Activated CD4-positive, alpha-beta memory T cell treated with anti-CD3 and anti-CD28 coated beads for 36 hours (primary cell): ENCODE data around the gene ADM5. TPM values are rescaled to one million over a fixed set of nuclear protein-coding genes. Genes with fewer than 3 reads are reported as not detected.
A peak's percentile ranks its signal among the peaks of the same experiment; 100 is the strongest.

Experiments
- CTCF ChIA-PET: fragments of 350-600 bp; sonication (Branson Sonifier 250); formaldehyde crosslinking; loops from one replicate; lab custom pipeline; 2021; ENCODE audit warnings: antibody characterized with exemption, inconsistent platforms; lab: Charles Lee
- POLR2A ChIA-PET: fragments of 350-600 bp; sonication (Branson Sonifier 250); formaldehyde crosslinking; loops from one replicate; lab custom pipeline; 2021; ENCODE audit warnings: antibody characterized with exemption; lab: Charles Lee
- DNase-seq: peaks from one replicate; pipeline ENCODE4 v3.0.0-alpha.2; 2020
- H3K27ac Mint-ChIP-seq: one replicate; pipeline ENCODE4 v1.8.0; 2021; ENCODE audit warnings: mixed read lengths
- H3K27me3 Mint-ChIP-seq: one replicate; pipeline ENCODE4 v1.8.0; 2021; ENCODE audit warnings: mixed read lengths
- H3K36me3 Mint-ChIP-seq: one replicate; pipeline ENCODE4 v1.8.0; 2021; ENCODE audit warnings: mixed read lengths
- H3K4me1 Mint-ChIP-seq: one replicate; pipeline ENCODE4 v1.8.0; 2021; ENCODE audit warnings: low read depth, mixed read lengths
- H3K4me3 Mint-ChIP-seq: one replicate; pipeline ENCODE4 v1.8.0; 2021; ENCODE audit warnings: mild to moderate bottlenecking, mixed read lengths
- H3K9me3 Mint-ChIP-seq: one replicate; pipeline ENCODE4 v1.8.0; 2021; ENCODE audit warnings: mixed read lengths
- intact Hi-C: fragments of 100-400 bp; cut with micrococcal nuclease; formaldehyde crosslinking; loops from one replicate; pipeline ENCODE4 v1.15.1; 2023
- total RNA-seq, 2 experiments: library from RNA; stranded (reverse); gene quantifications; one replicate each; pipeline ENCODE4 v1.2.3, GENCODE V29; 2021

The ADM5 gene, protein sequence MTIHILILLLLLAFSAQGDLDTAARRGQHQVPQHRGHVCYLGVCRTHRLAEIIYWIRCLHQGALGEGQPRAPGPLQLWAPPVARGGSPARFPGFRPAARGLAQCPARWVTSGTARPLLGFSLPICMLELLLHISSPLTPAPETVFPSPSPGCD
- 1 to 10 TPM; 2.9 to 3.0 TPM for total RNA-seq

GRCh38 chr19:49689133-49690078, at the start of gene ADM5:
Gene ADM5 (plus strand): TSS chr19:49689594. CDS start chr19:49689838, 244 bp downstream.
- Mint-ChIP-seq H3K27me3 (peaks cover 15% of the 10 kb centered on the region), H3K27ac (no peak within 1 kb of the TSS), H3K4me3 (peak within 1 kb of the TSS; percentile 75), H3K36me3 (peaks cover 33% of the 10 kb centered on the region), H3K4me1 (peaks cover 16% of the 10 kb centered on the region), H3K9me3 (no peaks in the 10 kb centered on the region)
- CTCF ChIA-PET: interaction anchor here (0.6 to 1.6 kb wide), 3 partner anchors 13 to 888 kb away, joined by 3 read pairs; no protein-coding TSS in a partner anchor
- POLR2A ChIA-PET: interaction anchor here (2.0 kb wide), 1 partner anchor 12 kb away, joined by 6 read pairs; the partner anchor contains the start of gene PRMT1
- intact Hi-C loops: no loop called here
- peak; percentile 54 for DNase-seq

- H3K27me3 Mint-ChIP-seq: no peaks in the 10 kb centered on the region
- peaks cover 8% of the 10 kb centered on the region for H3K36me3 Mint-ChIP-seq
- H3K4me1 Mint-ChIP-seq: peaks cover 50% of the 10 kb centered on the region
- intact Hi-C loops: loop anchor here (1.0 to 2.0 kb wide), 8 partner anchors 24 to 226 kb away; partner anchors contain the start of genes AP2A1, NOSIP, PNKP and PTOV1
- no peaks in the 10 kb centered on the region for H3K9me3 Mint-ChIP-seq
- ChIA-PET POLR2A (interaction anchor here (0.5 to 3.4 kb wide), 12 partner anchors 25 to 257 kb away, joined by 3 to 48 read pairs (median 6); partner anchors contain the start of genes AP2A1, BCL2L12, FUZ and IL4I1), CTCF (interaction anchor here (0.7 to 1.6 kb wide), 9 partner anchors 24 to 94 kb away, joined by 3 to 7 read pairs (median 5); partner anchors contain the start of genes PRMT1 and PRR12)
- DNase-seq: peak; percentile 100
- H3K27ac Mint-ChIP-seq: peak within 1 kb of the TSS; percentile 100
- H3K4me3 Mint-ChIP-seq: peak within 1 kb of the TSS; percentile 99
These were observed 49.1 kb upstream of the ADM5 start, which contains the start of gene RRAS for GRCh38 chr19:49640113-49640898. Gene RRAS (minus strand): TSS chr19:49640143. CDS start chr19:49640098, 45 bp downstream.

DNA sequence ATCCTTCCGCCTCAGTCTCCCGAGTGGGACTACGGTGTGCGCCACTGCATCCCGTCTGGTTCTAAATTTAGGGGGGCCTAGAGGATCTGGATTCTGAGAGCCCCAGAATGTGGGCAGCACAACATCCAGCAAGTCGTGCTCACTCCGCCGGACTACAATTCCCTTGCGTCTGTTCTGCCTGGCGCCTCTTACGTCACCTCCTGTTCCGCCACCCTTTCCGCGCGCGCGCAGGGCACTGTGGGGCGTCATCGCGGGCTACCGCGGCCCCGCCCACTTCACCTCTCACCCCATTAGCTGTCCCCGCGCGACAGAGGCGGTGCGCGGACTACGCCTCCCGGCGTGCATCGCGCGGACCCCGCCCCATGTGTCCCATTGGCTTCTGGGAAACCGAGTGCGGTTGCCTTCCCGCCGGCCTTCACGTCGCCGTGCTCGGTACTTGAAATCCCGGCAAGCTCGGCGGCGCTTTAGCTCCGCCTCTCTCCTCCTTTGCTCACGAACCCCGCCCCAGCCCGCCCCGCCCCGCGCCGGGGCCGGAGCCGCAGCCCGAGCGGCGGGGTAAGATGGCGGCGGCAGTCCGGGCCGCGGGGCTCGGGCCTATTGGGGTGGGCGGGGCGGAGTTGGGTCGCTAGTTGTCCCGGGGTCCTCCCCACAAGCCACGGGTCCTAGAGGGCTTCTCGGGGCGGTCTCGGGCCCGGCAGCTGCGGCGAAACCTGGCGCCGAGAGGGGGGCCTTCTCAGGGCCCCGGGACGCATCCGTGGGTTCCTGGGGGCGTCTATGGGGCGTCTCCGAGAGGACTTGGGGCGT, 47.5 kb upstream of the ADM5 start, which contains the start of gene SCAF1:
SCAF1 (plus strand) TSS at position 522 of the 804 bp plus-strand sequence. CDS start 2,818 bp downstream, outside the sequence.
- no peaks in the 10 kb centered on the region for H3K27me3 Mint-ChIP-seq
- POLR2A ChIA-PET: interaction anchor here (0.6 to 3.4 kb wide), 5 partner anchors 22 to 52 kb away, joined by 3 to 48 read pairs (median 10); partner anchors contain the start of genes PRMT1 and PRR12

DNA sequence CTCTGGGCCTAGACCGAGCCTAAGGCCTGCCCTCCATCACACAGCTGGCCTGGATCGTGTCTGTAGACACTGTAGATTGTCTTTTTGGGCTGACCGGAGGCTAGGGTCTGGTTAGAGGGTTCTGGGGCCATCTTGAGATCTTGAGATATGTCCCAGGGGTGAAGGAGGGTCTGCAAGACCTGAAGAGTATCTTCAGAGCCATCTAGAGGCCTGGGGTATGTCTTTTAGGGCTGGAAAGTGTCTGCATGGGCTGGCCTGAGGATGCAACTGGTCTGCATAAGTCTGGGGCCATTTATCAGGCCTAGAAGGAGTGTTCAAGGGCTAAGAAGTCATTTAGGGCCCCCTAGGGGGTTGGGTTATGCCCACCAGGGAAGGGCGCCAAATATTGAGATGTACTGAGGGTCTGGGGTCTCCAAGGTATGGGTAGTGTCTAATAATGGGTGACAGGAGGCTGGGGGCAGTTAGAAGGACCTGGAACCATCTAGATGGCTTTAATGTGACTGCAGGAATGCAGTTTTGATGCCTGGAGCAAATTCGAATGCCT, 46.8 kb upstream of the ADM5 start:
- Mint-ChIP-seq H3K4me3 (peak overlapping the region; percentile 99), H3K4me1 (peaks cover 50% of the 10 kb centered on the region)

More for the DNA sequence above, 47.5 kb upstream of the ADM5 start, which contains the start of gene SCAF1:
- intact Hi-C loops: loop anchor here (1.0 to 2.0 kb wide), 5 partner anchors 125 to 234 kb away; partner anchors contain the start of genes ALDH16A1, AP2A1, PNKP and PTOV1
- Mint-ChIP-seq H3K36me3 (peaks cover 12% of the 10 kb centered on the region), H3K27ac (peak within 1 kb of the TSS; percentile 100), H3K4me1 (peaks cover 47% of the 10 kb centered on the region), H3K9me3 (no peaks in the 10 kb centered on the region), H3K4me3 (peak within 1 kb of the TSS; percentile 99)
- peak; percentile 100 for DNase-seq
- CTCF ChIA-PET: interaction anchor here (0.7 to 3.2 kb wide), 5 partner anchors 30 to 39 kb away, joined by 3 to 26 read pairs (median 4); partner anchors contain the start of gene PRMT1

GRCh38 chr19:49643466-49643865, 45.9 kb upstream of the ADM5 start:
- DNase-seq: peak; percentile 60
- Mint-ChIP-seq H3K27ac (peak overlapping the region; percentile 68), H3K27me3 (no peaks in the 10 kb centered on the region), H3K36me3 (peaks cover 12% of the 10 kb centered on the region), H3K4me1 (peaks cover 44% of the 10 kb centered on the region), H3K4me3 (peak overlapping the region; percentile 99), H3K9me3 (no peaks in the 10 kb centered on the region)
- intact Hi-C loops: loop anchor here (2.0 kb wide), 1 partner anchor 191 kb away; the partner anchor contains the start of gene ALDH16A1
- POLR2A ChIA-PET: interaction anchor here (0.7 to 3.0 kb wide), 6 partner anchors 12 to 34 kb away, joined by 3 to 20 read pairs (median 5); no protein-coding TSS in a partner anchor
- CTCF ChIA-PET: interaction anchor here (0.8 to 3.2 kb wide), 6 partner anchors 20 to 170 kb away, joined by 3 to 26 read pairs (median 4); partner anchors contain the start of gene FUZ

More for the DNA sequence above, 46.8 kb upstream of the ADM5 start:
- CTCF ChIA-PET: interaction anchor here (0.6 to 3.2 kb wide), 6 partner anchors 29 to 407 kb away, joined by 3 to 26 read pairs (median 4); partner anchors contain the start of gene PRMT1
- intact Hi-C loops: loop anchor here (1.0 to 2.0 kb wide), 2 partner anchors 190 to 234 kb away; partner anchors contain the start of gene ALDH16A1
- DNase-seq: no peak
- Mint-ChIP-seq H3K27me3 (no peaks in the 10 kb centered on the region), H3K9me3 (no peaks in the 10 kb centered on the region), H3K36me3 (peaks cover 12% of the 10 kb centered on the region), H3K27ac (peak overlapping the region; percentile 90)
- POLR2A ChIA-PET: interaction anchor here (1.2 to 3.4 kb wide), 5 partner anchors 22 to 52 kb away, joined by 4 to 48 read pairs (median 10); partner anchors contain the start of genes PRMT1 and PRR12

DNA sequence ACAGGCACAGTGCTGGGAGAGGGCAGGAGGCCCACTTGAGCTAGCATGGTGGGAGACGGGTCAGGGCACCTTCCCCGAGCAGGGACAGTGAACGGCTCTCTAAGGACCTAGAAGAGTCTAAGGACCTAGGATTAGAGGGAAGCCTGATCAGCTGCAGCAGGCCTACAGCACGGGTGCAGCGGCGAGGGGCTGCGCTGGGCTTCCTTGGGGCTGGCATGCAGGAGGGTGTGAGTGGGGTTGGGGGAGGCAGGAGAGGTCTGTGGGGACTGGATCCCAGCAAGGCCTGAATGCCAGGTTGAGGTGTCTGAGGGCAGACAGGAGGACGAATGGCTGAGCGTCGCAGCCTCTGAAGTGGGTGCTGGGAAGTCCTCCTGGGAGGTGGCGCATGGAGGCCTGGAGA, 43.8 kb upstream of the ADM5 start:
- CTCF ChIA-PET: interaction anchor here (1.1 kb wide), 1 partner anchor 35 kb away, joined by 3 read pairs; no protein-coding TSS in a partner anchor
- DNase-seq: no peak
- POLR2A ChIA-PET: no interaction called here
- no peaks in the 10 kb centered on the region for H3K9me3 Mint-ChIP-seq
- H3K27ac Mint-ChIP-seq: no peak overlapping the region
- H3K4me1 Mint-ChIP-seq: peaks cover 30% of the 10 kb centered on the region
- H3K36me3 Mint-ChIP-seq: peaks cover 15% of the 10 kb centered on the region
- intact Hi-C loops: no loop called here
- no peaks in the 10 kb centered on the region for H3K27me3 Mint-ChIP-seq
- H3K4me3 Mint-ChIP-seq: no peak overlapping the region

DNA sequence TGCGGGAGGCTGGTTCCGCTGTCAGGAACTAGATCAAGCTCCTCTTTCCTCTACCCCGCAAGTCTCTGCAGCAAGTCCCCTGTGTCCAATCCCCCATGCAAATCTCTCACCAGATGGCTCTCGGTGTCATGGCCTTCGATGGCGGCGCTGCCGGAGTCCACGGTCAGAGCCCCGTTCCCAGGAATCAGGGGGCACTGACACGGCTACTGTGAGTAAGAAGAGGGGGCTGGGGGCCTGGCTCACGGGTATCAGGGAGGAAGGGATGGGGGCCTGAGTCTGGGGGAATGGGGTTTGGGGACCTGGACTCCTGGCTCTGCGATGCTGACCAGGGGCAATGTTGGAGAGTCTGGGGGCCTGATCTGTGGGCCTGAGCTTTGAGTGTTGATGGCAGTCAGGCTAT, 43.4 kb upstream of the ADM5 start:
- CTCF ChIA-PET: interaction anchor here (1.1 kb wide), 1 partner anchor 35 kb away, joined by 3 read pairs; no protein-coding TSS in a partner anchor
- DNase-seq: no peak
- Mint-ChIP-seq H3K9me3 (no peaks in the 10 kb centered on the region), H3K27ac (no peak overlapping the region), H3K36me3 (peaks cover 12% of the 10 kb centered on the region), H3K4me3 (no peak overlapping the region), H3K4me1 (peaks cover 28% of the 10 kb centered on the region), H3K27me3 (no peaks in the 10 kb centered on the region)
- intact Hi-C loops: no loop called here
- POLR2A ChIA-PET: no interaction called here

DNA sequence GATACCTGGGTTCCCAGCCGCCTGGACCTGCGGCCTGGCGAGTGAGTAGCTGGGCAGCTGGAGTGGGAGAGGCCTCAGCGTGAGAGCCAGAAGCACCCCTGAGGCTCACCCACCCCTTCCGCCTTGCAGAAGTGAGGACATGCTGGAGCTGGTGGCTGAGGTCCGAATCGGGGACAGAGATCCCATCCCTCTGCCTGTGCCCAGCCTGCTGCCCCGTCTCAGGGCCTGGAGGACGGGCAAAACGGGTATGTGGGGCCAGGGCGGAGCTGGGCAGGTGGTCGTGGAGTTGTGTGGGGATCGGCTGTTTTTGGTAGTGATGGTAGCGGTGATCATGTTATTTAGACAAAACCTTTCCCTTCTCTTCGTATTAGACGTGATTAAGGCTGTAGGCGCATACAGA, 42.8 kb upstream of the ADM5 start:
- H3K27ac Mint-ChIP-seq: no peak overlapping the region
- no peaks in the 10 kb centered on the region for H3K27me3 Mint-ChIP-seq
- ChIA-PET POLR2A (no interaction called here), CTCF (interaction anchor here (1.1 kb wide), 1 partner anchor 34 kb away, joined by 3 read pairs; no protein-coding TSS in a partner anchor)
- DNase-seq: no peak
- intact Hi-C loops: no loop called here
- H3K4me1 Mint-ChIP-seq: peaks cover 27% of the 10 kb centered on the region
- H3K36me3 Mint-ChIP-seq: peaks cover 12% of the 10 kb centered on the region
- H3K4me3 Mint-ChIP-seq: no peak overlapping the region
- H3K9me3 Mint-ChIP-seq: no peaks in the 10 kb centered on the region

GRCh38 chr19:49651029-49651819, 38.2 kb upstream of the ADM5 start:
- Mint-ChIP-seq H3K27ac (no peak overlapping the region), H3K9me3 (no peaks in the 10 kb centered on the region), H3K36me3 (peaks cover 21% of the 10 kb centered on the region), H3K4me3 (no peak overlapping the region), H3K4me1 (peaks cover 2% of the 10 kb centered on the region), H3K27me3 (no peaks in the 10 kb centered on the region)
- no peak for DNase-seq
- intact Hi-C loops: no loop called here
- CTCF ChIA-PET: no interaction called here
- POLR2A ChIA-PET: no interaction called here
